Ovary (tissue), 9 donors: ENCODE measurements around the gene GSTM5. TPM values are rescaled to one million over a fixed set of nuclear protein-coding genes. Genes with fewer than 3 reads are reported as not detected.
"Not testable (repeated sequence)": the region's sequence is repeated elsewhere in the genome, so short reads cannot be mapped to it uniquely, and the experiment has no call there.

Experiments used
- DNase-seq, 5 donors: peaks; one replicate each; pipeline ENCODE4 v3.0.0-alpha.2; 2019 to 2020
- H3K27ac ChIP-seq, 2 donors: fragments of 200-600 bp; one replicate each; pipeline versions ENCODE4 v1.5.1 to v1.8.0; 2019 to 2022
- H3K27me3 ChIP-seq: fragments of 200-600 bp; one replicate; pipeline ENCODE4 v1.8.0; 2022
- H3K36me3 ChIP-seq: fragments of 200-600 bp; sonication (generic); one replicate; pipeline ENCODE4 v1.5.1; 2019
- H3K4me1 ChIP-seq: one replicate; pipeline ENCODE4 v1.8.1; 2013; ENCODE audit warnings: mild to moderate bottlenecking, moderate library complexity; ENCODE audit not compliant: insufficient read depth
- H3K4me3 ChIP-seq: fragments of 200-600 bp; sonication (generic); one replicate; pipeline ENCODE4 v1.5.1; 2017
- H3K9me3 ChIP-seq, 2 donors: fragments of 200-600 bp in 1 of 2; sonication (generic) in 1 of 2; one replicate each; pipeline versions ENCODE4 v1.5.1 to v1.8.1; 2013 to 2019; ENCODE audit warnings: mild to moderate bottlenecking in 1 of 2, moderate library complexity in 1 of 2
- EP300 ChIP-seq: sonication (generic); formaldehyde crosslinking; IDR thresholded peaks from one replicate; pipeline ENCODE4 v1.6.1; 2017; ENCODE audit warnings: antibody characterized with exemption
- POLR2A ChIP-seq: fragments of 450-650 bp; IDR thresholded peaks from one replicate; pipeline ENCODE4 v1.6.1; 2017; ENCODE audit warnings: antibody characterized with exemption, mild to moderate bottlenecking, moderate library complexity
- WGBS, 3 donors: extraction: QIAGEN DNeasy Blood & Tissue Kit in 1 of 3; methylation state at CpG; one replicate each; pipeline versions ENCODE4 v1.1.5 to v1.1.7; 2013 to 2017; 5-methylcytosine and 5-hydroxymethylcytosine counted together
- intact Hi-C, 4 donors: fragments of 100-400 bp; cut with DNase I; formaldehyde crosslinking; loops; one replicate each; pipeline versions ENCODE4 v1.11.0 to v1.15.1; 2022 to 2023
- polyA plus RNA-seq, 2 donors: library from polyadenylated mRNA; stranded (reverse); fragments of 200-250 nt in 1 of 2; fragments of 350-450 nt in 1 of 2; fragmentation: Illumina TruSeq in 1 of 2; extraction: RNeasy Lipid Tissue Mini Kit (QIAGEN cat#74804) in 1 of 2; gene quantifications; one replicate each; pipeline ENCODE4 v1.2.3, GENCODE V29; 2013 to 2014
- total RNA-seq, 7 donors: library from RNA; depleted of rRNA in 2 of 7; stranded (reverse); fragments of >200 nt in 2 of 7; fragmentation: NEBNext Ultra II Directional in 3 of 7; extraction: Animal tissue kit (Norgen Biotek cat#: 25700) in 3 of 7; gene quantifications; one replicate each; pipeline versions ENCODE4 v1.1.0 to v1.2.4, GENCODE V29; 2016 to 2023
- TF ChIP-seq, protein P1 (sequence below), 3 donors: fragments of 450-650 bp in 2 of 3; fragments of 200-600 bp in 1 of 3; IDR thresholded peaks; one replicate each; pipeline versions ENCODE4 v1.5.1 to v1.8.0; 2016 to 2022; ENCODE audit warnings: antibody characterized with exemption in 3 of 3, mild to moderate bottlenecking in 1 of 3
- donor health status: DM: no; HTN: no; CAD: no; lungs with moderate emphysema.
- donor health status: DM: no; HTN: no; CAD: no.
- donor health status: Bipolar disorder and iron deficiency.
- donor health status: DM: yes; HTN: yes; CAD: no.
- donor health status: DM: no; HTN: no; CAD: no.
- donor health status: DM: yes; HTN: yes; CAD: no.

The GSTM5 gene
- total and polyA plus RNA-seq, 9 donors, result 18.8 to 259 (median 101) TPM

DNA sequence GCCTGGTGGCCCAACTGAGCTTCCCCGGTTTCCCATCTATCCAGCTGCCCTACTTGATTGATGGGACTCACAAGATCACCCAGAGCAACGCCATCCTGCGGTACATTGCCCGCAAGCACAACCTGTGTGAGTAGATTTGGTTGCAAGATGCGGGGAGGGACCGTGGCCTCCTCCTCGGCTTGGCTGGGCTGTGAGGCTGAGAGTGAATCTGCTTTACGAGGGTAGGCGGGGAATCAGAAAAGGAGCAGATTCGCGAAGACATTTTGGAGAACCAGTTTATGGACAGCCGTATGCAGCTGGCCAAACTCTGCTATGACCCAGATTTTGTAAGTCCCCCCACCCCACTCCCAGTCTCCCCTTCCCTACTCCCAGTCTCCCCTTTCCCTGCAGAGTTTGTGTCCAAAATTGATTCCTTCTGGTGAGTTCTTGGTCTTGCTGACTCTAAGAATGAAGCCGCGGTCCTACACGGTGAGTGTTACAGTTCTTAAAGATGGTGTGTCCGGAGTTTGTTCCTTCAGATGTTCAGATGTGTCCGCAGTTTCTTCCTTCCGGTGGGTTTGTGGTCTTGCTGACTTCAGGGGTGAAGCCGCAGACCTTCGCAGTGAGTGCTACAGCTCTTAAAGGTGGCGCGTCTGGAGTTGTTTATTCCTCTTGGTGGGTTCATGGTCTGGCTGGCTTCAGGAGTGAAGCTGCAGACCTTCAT, 42.7 kb upstream of the GSTM5 start:
- Histone ChIP-seq H3K36me3 (no peaks in the 10 kb centered on the region), H3K27ac (no peak overlapping the region), H3K4me3 (no peak overlapping the region), H3K9me3 (no peaks in the 10 kb centered on the region), H3K27me3 (no peaks in the 10 kb centered on the region), H3K4me1 (peaks cover 5% of the 10 kb centered on the region)
- intact Hi-C loops, result loop anchor here in 1 of 4 donors (5.0 kb wide), 2 partner anchors 43 to 88 kb away; partner anchors contain the start of gene GSTM5
- 91 to 93% (median 92%) methylated on average over 22 of the region's 22 CpGs for WGBS, 3 donors
- TF ChIP-seq, protein P1, sequence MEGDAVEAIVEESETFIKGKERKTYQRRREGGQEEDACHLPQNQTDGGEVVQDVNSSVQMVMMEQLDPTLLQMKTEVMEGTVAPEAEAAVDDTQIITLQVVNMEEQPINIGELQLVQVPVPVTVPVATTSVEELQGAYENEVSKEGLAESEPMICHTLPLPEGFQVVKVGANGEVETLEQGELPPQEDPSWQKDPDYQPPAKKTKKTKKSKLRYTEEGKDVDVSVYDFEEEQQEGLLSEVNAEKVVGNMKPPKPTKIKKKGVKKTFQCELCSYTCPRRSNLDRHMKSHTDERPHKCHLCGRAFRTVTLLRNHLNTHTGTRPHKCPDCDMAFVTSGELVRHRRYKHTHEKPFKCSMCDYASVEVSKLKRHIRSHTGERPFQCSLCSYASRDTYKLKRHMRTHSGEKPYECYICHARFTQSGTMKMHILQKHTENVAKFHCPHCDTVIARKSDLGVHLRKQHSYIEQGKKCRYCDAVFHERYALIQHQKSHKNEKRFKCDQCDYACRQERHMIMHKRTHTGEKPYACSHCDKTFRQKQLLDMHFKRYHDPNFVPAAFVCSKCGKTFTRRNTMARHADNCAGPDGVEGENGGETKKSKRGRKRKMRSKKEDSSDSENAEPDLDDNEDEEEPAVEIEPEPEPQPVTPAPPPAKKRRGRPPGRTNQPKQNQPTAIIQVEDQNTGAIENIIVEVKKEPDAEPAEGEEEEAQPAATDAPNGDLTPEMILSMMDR (IDR thresholded peaks at IDR 0.05), result no peak
- TF ChIP-seq EP300 (no peak), POLR2A (no peak)
- DNase-seq, result peak in 1 of 5 donors; percentile 26

DNA sequence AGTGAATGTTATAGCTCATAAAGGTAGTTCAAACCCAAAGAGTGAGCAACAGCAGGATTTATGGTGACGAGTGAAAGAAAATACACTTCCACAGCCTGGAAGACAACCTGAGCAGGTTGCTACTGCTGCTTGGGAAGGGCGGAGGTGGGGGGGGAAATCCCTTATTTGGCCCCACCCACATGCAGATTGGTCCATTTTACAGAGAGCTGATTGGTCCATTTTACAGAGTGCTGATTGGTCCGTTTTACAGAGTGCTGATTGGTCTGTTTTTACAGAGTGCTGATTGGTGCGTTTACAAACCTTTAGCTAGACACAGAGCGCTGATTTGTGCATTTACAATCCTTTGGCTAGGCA, 42.1 kb upstream of the GSTM5 start:
- not testable (repeated sequence) for DNase-seq, H3K9me3 ChIP-seq, H3K4me3 ChIP-seq, H3K36me3 ChIP-seq, H3K4me1 ChIP-seq, H3K27me3 ChIP-seq, H3K27ac ChIP-seq
- intact Hi-C loops, result loop anchor here in 1 of 4 donors (5.0 kb wide), 2 partner anchors 42 to 87 kb away; partner anchors contain the start of gene GSTM5
- 94 to 99% (median 96%) methylated on average over 5 of the region's 5 CpGs for WGBS, 3 donors

DNA sequence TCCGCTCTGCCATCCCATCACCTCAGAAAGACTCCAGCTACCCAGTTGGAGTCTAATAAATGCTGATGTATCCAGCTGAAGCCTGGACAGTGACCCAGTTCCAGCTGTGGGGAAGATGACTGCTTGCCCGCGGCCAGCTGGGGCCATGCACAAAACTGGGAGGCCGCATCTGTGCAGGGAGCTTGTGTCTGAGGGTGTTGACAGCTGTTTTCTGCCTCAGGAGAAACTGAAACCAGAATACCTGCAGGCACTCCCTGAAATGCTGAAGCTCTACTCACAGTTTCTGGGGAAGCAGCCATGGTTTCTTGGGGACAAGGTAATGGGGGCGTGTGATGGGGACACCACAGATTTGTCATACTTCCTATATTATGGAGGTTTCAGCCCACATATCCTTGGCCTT, 41.0 kb upstream of the GSTM5 start:
- Histone ChIP-seq H3K27me3 (no peaks in the 10 kb centered on the region), H3K4me3 (no peak overlapping the region), H3K27ac (no peak overlapping the region), H3K4me1 (peaks cover 5% of the 10 kb centered on the region), H3K9me3 (no peaks in the 10 kb centered on the region), H3K36me3 (no peaks in the 10 kb centered on the region)
- DNase-seq, result no peak
- intact Hi-C loops, result no loop called here
- TF ChIP-seq EP300, result no peak
- TF ChIP-seq POLR2A, result no peak
- TF ChIP-seq, protein P1 (IDR thresholded peaks at IDR 0.05), result no peak
- 93 to 96% (median 93%) methylated on average over 5 of the region's 5 CpGs for WGBS, 3 donors

DNA sequence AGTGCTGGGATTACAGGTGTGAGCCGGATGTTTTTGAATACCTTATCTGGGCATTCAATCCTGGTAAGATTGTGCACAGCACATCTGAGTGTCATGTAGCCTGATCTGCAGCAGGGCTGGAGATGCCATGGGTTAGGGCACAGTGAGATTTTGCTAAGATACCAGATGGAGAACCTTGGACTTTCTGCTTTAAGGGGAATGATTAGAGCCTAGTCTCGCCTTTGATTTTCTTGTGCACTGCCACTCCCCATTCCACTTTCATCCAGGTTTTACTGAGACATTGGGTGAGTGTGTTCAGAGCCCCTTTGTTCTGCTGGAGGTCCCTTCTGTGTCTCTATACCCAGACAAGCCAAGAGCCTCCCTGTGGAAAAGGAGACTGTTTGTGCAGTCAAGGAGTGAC, 38.2 kb upstream of the GSTM5 start:
- H3K4me1 ChIP-seq, H3K9me3 ChIP-seq, H3K27ac ChIP-seq, DNase-seq, H3K27me3 ChIP-seq, H3K36me3 ChIP-seq, intact Hi-C loops, H3K4me3 ChIP-seq: not testable (repeated sequence)
- 84 to 92% (median 90%) methylated on average over 2 of the region's 2 CpGs for WGBS, 3 donors

DNA sequence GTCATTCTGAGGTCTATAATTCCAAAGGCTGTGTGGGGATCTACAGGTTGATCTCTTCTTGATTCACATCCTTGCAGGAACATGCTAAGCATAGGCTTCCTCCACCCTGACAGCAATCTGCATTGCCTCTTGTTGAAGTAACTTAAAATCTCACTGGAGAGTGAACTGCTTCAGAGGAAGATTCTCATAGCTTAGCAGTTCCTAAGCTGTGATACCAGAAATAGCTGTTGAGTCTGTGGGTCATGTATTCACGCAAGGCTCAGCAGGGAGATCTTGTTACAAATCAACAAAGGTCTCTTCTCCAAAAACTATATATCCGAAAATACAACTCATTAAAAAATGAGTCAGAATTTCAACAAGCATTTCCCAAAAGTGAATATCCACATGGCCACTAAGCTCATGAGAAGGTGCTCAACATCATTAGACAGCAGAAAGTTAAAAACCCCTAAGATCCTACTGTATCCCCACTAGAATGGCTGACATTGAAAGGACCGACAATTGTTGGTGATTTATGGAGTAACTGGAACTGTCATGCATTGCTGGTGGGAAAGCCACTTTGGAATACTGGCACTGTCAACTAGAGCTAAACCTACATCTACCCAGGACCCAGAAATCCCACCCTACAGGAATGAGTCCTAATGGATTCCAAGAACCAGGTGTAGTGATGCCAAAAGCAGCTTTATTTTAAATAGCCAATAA, 35.2 kb upstream of the GSTM5 start:
- H3K9me3 ChIP-seq, DNase-seq, H3K4me1 ChIP-seq, H3K27ac ChIP-seq, H3K36me3 ChIP-seq, intact Hi-C loops, H3K27me3 ChIP-seq, H3K4me3 ChIP-seq: not testable (repeated sequence)
- WGBS, 3 donors, result 73 to 81% (median 79%) methylated on average over 3 of the region's 3 CpGs

DNA sequence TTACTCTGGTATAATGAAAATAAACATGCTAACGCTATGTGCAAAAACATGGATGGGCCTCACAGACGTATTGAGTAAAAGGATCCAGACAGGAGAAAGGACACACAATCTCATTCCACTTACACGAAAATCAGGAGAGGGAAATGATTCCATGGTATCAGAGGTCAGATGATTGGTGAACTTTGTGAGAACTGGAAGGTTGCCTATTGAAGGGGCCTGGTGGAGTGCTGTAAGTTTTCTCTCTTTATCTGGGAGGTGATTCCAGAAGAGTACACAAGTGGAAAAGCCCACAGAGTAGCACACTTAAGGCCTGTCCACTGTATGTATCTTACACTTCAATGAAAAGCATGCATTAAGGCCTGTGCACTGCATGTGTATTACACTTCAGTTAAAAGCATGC, 34.6 kb upstream of the GSTM5 start:
- Histone ChIP-seq H3K27me3 (no peaks in the 10 kb centered on the region), H3K27ac (no peak overlapping the region), H3K36me3 (no peaks in the 10 kb centered on the region), H3K4me3 (no peak overlapping the region), H3K9me3 (no peaks in the 10 kb centered on the region), H3K4me1 (no peaks in the 10 kb centered on the region)
- TF ChIP-seq, protein P1 (IDR thresholded peaks at IDR 0.05), result no peak
- no peak for TF ChIP-seq EP300
- TF ChIP-seq POLR2A, result no peak
- no peak for DNase-seq
- intact Hi-C loops, result no loop called here
- 58 to 71% (median 62%) methylated on average over 3 of the region's 3 CpGs for WGBS, 3 donors

DNA sequence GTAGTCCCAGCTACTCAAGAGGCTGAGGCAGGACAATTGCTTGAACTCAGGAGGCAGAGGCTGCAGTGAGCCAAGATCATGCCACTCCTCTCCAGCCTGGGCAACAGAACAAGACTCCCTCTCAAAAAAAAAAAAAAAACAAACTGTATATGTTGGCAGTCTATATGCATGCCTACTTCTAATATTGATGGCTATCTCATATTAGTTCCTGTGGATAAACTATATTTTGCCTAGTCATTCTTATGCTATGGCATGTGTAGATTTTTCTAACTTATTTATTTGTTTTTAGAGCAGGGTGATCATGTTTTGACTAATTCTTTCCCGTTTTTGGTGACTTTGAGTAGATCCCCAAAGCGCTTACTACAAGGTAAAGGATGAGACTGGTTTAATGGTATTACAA, 33.4 kb upstream of the GSTM5 start:
- H3K27me3 ChIP-seq, intact Hi-C loops, DNase-seq, H3K4me1 ChIP-seq, H3K9me3 ChIP-seq, H3K36me3 ChIP-seq, H3K27ac ChIP-seq, H3K4me3 ChIP-seq: not testable (repeated sequence)
- 81 to 85% (median 83%) methylated on average over 2 of the region's 2 CpGs for WGBS, 3 donors

DNA sequence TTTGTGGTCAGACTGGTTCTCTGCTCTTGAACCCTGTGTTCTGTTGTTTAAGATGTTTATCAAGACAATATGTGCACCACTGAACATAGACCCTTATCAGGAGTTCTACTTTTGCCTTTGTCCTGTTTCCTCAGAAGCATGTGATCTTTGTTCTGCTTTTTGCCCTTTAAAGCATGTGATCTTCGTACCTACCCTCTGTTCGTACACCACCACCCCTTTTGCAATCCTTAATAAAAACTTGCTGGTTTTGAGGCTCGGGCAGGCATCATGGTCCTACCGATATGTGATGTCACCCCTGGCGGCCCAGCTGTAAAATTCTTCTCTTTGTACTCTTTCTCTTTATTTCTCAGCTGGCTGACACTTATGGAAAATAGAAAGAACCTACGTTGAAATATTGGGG, 27.3 kb upstream of the GSTM5 start:
- DNase-seq, H3K27ac ChIP-seq, H3K4me1 ChIP-seq, H3K9me3 ChIP-seq, H3K4me3 ChIP-seq, H3K36me3 ChIP-seq, H3K27me3 ChIP-seq, intact Hi-C loops: not testable (repeated sequence)
- 94 to 97% methylated on average over 6 of the region's 6 CpGs; no CpG with 5 or more reads in 1 of the 3 donors for WGBS, 3 donors
